ENCODE results near the gene DDX46.
"Not testable (repeated sequence)": the region's sequence is repeated elsewhere in the genome, so short reads cannot be mapped to it uniquely, and the experiment has no call there.

DDX46 gene

DNA sequence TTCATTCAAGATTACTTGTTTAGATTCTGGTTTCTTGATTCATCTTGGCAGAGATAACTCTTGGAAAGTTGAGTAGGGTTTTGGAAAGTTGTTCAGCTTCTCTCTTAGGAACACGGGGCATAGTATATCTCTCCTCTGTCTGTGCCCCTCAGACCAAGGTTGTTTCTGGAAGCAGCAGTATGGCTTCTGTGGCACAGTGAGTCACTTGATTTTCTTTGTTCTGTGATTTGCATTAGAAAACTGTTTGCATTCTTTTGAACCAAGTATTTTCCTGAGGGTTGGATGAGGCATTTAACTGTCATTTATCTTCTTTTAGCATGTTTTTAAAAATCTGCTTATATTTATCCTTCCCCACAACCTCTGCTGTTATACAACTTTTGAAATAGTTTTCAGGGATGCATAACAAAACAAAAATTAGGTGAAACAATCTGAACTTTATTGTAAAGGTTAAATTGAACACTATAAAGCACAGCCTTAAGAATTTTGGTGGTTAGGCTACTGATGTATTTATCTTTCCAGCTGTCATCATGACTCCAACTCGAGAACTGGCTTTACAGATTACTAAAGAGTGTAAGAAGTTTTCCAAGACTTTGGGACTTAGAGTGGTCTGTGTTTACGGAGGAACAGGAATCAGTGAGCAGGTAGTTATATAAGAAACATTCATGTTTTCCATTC is 26.5 kb downstream of the DDX46 start:
- DNase-seq: no peak

DNA sequence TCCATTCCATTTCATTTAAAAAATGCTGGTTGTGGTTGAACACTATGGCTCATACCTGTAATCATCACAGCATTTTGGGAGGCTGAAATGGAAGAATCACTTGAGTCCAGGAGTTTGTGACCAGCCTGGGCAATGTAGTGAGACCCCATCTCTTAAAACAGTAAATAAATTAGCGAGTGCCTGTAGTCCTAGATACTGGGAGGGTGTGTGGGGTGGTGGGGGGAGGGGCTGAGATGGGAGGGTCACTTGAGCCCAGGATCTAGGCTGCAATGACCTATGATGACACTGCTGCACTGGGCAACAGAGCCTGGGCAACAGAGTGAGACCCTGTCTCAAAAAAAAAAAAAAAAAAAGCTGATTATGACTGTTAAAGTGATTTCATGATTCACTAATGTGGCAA is 29.1 kb downstream of the DDX46 start:
- DNase-seq: no peak

DNA sequence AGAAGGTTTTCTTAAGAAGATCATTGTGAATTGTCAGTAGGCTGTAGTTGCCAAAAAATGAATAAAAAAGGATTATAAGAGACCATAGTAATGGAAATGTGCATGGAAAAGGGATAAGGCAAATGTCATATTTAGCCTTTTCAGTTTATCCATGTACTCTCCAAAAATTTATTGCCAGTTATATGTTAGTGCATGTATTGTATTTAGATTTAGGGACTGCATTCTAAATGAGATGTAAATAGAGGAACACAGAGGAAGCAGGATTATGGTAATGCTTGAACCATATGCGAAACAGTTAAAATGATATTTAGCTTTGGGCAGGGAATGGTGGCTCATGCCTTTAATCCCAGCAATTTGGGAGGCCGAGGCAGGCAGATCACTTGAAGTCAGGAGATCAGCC is 33.0 kb downstream of the DDX46 start:
- DNase-seq: no peak

DNA sequence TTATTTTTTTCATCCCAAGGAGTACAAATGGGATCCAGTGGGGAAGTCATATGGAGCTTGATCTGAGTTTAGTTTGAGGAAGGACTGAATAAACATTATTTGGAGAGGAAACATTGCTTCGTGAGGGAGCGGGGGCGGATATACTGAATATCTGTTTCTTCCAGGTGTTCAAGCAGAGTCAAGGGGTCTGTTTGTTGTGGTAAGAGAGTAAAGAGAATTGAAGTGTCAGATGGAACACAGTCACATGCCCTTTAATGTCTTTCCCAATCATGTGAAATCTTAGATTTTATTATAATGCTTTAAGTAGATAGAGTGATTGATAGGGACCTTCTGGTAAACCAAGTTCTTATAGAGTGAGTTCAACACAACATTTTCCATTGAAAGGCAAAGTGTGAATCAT is 33.7 kb downstream of the DDX46 start:
- DNase-seq: no peak

DNA sequence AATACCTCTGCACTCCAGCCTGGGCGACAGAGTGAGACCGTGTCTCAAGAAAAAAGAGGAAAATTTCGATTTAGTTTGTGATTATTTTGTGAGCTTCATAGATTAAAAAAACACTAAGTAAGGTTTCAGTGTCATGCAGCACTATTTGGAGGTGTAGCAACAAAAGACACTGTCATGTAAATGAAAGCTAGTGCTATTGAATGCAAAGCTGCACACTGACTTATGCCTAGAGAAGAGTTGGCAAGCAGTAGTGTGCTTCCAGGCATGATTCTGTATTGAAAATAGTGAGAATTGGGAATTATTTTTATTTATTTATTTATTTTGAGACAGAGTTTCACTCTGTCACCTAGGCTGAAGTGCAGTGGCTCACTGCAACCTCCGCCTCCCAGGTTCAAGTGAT is 34.5 kb downstream of the DDX46 start:
- no peak for DNase-seq

DNA sequence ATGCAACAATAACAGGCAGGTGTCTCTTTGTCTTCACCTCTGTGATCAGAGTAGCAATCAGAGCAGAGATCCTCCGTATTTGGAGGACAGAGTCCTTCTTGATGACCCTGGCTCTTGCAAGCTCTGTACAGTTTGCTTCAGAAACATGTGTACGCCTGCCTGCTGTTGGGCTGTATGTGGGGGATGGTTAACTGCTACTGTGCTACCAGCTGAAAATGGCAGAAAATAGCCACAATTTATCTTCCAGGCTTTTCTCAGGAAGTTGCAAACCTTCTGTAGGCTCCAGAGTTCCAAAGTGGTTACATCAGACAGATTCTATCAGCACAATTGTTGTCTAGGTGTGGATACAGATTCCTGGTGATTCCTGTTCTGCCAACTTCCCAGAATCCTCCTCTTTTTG is 35.5 kb downstream of the DDX46 start:
- no peak for DNase-seq

DNA sequence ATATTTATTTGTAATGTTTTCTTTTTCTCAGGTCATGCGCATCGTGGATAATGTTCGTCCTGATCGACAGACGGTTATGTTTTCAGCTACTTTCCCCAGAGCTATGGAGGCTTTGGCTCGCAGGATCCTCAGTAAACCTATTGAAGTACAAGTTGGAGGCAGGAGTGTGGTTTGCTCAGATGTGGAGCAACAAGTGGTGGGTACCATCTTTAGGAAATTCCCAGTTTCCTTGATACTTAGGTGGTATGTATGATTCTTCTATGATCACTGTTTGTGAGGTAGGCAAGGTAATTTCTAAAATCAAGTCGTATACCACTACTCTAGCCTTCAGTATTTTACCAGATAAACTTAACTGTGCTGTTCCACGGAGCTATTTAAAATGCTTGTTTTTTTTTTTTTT is 36.2 kb downstream of the DDX46 start:
- DNase-seq: no peak

DNA sequence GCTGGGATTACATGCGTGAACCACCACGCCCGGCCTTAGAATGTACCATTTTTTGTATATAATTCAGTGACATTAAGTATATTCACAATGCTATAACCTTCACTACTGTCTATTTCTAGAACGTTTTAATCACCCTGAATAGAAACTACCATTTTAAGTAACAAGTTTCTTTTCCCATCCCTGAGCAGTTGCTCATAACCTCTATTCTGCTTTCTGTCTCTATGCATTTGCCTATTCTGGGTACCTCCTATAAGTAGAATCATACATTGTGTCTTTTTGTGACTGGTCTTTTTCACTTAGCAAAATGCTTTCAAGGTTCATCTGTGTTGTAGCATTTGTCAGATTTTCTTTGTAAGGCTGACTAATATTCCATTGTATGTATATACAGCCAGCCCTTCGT is 39.9 kb downstream of the DDX46 start:
- DNase-seq: no peak

DNA sequence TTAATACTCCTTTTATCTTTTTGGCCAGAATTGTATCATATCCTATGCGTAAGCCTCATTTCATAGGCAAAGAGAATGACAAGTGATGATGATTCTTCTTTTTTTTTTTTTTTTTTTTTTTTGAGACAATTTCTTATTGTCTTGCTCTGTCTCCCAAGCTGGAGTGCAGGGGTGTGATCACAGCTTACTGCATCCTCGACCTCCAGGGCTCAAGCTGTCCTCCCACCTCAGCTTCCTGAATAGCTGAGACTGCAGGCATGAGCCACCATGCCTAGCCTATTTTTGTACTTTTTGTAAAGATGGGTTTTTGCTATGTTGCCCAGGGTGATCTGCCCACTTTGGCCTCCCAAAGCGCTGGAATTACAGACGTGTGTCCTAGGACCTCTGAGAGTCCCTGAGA is 45.2 kb downstream of the DDX46 start:
- DNase-seq: no peak

DNA sequence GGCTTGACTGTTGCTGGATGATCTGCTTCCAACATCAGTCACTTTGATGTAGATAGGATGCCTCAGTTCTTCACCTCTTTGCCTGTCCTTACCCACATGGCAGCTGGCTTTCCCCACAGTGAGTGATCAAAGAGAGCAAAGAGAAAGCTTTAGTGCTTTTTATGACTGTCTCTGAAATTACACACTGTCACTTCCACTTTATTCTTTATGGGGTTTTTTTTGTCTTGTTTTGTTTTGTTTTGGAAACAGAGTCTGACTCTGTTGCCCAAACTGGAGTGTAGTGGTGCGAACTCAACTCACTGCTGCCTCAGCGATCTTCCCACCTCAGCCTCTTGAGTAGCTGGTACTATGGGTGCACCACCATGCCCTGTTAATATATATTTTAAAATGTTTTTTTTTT is 54.8 kb downstream of the DDX46 start:
- DNase-seq: no peak

DNA sequence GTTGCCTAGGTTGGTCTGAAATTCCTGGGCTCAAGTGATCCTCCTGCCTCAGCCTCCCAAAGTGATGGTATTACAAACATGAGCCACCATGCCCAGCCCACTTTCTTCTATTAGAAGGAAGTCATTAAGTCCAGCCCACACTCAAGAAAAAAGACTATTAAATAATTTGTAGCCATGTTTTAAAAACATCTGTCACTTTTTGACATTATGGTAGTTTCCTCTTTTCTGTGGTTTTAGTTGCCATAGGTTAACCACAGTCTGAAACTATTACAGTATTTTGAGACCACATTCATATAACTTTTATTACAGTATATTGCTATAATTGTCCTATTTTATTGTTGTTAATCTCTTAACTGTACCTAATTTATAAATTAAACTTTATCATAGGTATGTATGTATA is 55.2 kb downstream of the DDX46 start:
- no peak for DNase-seq

DNA sequence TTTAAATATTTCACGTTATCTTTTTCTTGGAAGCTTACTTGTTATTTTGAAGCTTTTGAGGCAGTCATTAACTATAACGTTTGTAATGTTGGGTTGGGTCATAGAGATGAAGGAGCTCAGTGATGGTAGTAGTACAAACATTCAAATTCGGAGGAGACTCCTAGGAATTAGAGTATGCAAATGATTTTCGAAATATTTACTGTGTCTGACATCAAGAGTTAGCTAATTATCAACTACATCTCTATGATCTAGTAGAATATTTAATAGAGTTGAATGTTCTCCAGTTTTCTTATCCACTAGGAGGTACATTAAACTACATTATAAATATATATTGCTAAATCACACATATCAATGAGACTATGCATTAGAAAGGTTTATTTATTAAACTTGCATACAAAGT is 58.4 kb downstream of the DDX46 start:
- no peak for DNase-seq

DNA sequence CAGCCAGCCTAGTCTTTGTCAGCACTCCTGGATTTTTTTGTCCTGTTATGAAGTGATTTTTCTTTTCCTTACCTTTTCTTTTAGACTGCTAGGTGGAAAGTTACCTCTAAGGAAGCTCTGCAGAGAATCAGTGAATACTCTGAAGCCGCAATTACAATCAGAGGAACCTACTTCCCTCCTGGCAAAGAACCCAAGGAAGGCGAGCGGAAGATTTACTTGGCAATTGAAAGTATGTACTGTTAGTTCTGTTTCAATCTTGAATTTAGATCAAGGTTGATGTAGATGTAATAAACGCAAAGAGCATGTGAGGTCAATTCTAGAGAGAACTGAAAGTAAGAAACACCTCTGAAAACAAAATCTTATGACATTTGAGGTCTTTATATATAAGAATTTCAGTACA is 60.2 kb downstream of the DDX46 start:
- DNase-seq: no peak

DNA sequence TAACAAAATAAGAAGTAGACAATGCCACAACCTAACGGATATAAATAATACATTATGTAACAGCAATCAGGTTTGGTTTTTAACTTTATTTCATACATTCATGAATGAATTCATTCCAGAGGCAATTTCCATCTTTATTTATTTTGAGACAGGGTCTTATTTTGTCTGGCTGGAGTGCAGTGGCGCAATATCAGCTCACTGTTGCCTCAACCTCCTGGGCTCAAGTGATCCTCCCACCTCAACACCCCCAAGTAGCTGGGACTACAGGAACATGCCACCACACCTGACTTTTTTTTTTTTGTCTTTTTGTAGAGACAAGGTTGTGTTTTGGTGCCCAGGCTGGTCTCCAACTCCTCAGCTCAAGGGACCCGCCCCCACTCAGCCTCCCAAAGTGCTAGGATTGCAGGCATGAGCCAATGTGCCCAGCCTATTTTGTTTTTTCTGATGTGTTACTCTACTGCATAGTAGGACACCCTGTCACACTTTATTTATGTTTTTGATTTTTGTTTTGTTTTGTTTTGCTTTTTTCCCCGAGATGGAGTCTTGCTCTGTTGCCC is 60.9 kb downstream of the DDX46 start:
- no peak for DNase-seq

DNA sequence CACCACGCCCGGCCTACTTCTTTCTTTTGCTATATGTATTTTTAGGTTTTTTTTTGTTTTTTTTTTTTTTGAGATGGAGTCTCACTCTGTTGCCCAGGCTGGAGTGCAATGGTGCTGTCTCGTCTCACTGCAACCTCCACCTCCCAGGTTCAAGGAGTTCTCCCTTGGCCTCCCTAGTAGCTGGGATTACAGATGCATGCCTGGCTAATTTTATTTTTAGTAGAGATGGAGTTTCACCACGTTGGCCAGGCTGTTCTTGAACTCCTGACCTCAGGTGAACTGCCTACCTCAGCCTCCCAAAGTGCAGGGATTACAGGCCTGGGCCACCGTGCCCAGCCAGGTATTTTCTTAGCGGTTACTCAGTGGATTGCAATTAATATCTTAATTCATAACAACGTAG is 63.3 kb downstream of the DDX46 start:
- no peak for DNase-seq

DNA sequence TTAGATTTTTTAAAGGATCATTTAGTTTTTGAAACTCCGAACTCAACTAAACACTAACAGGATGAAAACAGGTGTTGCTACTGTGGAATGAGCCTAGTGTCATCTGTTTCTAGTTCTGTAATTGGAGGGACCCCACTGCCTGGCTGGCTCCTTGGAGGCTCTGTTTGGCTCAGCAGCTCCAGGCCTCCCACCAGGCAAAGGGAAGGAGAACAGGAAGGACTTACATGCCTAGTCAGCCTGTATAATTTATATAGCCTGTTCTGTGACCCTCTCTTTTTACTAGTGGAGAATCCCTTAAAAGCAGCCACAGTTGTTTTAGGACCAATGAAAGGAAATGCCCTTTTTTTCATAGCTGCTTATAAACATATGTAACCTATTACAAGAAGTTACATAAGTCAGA is 66.1 kb downstream of the DDX46 start:
- DNase-seq: no peak

DNA sequence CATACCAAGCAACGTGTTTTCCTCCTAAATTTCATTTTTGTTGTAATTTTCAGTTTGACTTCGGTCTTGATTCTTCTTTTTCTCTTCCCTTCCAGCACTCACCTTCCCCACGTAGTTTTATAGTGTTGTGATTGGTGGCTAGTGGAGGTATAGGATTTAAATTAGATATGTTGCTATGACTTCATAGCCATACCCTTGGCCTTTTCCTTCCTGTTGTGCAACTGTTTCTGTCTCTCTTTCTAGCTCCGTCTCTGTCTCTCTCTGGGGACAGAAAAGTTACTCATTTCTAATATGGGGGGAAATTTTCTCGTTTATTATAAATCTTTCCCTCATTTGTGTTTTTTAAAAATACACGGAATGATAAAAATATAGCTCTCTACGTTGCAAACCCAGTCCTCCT is 66.6 kb downstream of the DDX46 start:
- DNase-seq: no peak

DNA sequence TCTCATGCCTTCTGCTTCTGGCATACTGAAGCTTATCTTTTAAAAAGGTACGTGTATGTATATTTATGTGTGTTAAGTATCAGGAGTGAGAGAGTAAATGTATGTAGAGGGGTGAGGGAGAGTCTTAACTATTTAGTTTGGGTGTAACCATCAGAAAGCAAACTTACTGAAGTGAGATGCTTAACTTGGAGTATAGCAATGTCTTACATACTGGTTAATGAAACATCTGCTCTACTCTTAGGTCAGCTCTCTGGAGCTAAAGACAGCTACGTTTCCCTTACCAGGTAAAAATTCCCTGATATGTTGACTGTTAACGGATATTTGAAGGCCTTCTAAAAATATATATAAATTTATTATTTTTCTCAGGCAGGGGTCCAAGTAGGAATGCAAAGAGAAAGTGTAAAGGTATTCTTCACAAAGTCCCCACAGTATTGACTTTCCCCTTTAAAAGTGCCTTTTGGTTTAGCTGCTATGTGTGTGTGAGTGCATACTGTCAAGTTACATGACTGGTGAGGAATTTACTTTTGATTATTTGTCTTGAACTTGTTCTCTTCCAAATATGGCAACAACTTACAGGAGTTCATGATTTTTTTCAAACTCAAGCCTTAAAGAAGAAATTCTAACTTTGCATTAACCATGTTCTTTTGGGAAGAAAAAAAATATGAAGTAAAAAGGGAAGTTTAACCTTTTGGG is 74.9 kb downstream of the DDX46 start:
- no peak for DNase-seq

DNA sequence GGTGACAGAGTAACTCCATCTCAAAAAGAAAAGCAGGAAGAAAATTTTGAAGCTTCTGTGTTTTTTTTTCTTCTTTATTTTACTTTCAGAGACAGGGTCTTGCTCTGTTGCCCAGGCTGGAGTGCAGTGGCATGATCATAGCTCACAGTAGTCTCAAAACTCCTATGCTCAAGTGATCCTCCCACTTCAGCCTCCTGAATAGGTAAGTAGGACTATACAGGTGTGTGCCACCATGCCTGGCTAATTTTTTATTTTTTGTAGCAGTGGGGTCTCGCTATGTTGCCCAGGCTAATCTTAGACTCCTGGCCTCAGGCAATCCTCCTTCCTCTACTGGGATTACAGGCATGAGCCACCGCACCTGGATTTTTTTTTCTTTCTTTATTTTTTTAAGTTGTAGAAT is 77.0 kb downstream of the DDX46 start:
- DNase-seq: no peak

DNA sequence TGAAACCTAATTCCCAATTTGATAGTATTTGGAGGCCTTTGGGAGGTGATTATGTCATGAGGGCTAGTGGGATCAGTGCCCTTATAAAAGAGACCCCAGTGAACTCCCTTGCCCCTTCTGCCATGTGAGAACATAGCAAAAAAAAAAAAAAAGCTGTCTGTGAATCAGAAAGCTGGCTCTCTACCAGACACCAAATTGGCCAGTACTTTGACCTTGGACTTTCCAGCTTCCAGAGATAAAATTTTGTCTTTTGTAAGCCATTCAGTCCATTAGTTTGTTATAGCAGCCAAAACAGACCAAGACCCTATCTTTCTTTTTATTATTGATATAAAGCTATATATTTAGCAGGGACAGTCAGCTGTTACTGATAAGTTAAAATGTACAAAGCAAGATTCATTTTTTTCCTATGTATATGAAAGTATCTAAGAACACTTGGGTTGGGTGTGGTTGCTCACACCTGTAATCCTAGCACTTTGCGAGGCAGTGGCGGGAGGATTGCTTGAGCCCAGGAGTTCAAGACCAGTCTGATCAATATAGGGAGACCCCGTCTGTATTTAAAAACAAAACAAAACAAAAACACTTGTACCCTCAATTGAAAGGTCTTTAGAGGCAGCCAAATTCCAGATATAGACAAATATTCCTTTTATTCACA is 79.1 kb downstream of the DDX46 start:
- DNase-seq: no peak

DNA sequence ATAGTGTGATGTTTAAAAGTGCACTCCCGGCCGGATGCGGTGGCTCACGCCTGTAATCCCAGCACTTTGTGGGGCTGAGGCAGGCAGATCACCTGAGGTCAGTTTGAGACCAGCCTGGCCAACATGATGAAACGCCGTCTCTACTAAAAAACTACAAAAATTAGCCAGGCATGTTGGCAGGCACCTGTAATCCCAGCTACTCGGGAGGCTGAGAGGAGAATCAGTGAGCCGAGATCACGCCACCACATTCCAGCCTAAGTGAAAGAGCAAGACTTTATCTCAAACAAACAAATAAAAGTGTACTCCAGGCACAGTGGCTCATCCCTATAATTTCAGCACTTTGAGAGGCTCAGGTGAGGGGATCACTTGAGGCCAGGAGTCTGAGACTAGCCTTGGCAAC is 79.8 kb downstream of the DDX46 start:
- DNase-seq: not testable (repeated sequence)

DNA sequence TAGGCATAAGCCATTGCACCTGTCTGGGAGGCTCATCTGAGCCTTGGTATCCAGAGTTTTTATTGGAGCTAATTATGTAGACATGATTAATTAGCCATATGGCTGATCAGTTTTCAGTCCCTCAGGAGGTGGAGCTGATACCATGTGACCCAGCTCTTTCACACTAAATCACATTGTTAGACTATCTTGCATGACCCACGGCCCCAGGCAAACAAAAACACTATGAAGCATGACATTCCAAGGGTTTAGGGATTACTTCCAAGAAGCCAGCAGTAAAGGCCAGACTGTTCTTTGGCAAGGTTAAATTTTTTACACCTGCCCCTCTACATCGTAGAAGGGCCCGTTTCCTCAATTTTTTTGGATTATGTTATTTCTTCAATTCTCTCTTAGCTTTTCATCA is 82.2 kb downstream of the DDX46 start:
- DNase-seq: no peak

DNA sequence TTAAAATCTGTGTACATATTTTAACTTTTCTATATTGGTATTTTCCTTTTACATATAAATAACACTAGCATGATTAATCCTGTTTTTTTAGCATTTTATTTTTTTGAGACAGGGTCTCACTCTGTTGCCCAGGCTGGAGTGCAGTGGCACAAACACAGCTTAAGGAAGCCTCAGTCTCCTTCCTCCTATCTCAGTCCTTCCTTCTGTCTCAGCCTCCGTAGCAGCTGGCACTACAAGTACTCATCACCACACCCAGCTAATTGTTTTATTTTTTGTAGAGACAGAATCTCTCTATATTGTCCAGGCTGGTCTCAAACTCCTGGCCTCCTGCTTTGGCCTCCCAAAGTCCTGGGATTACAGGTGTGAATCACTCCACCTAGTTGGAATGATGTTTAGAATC is 85.7 kb downstream of the DDX46 start:
- no peak for DNase-seq

DNA sequence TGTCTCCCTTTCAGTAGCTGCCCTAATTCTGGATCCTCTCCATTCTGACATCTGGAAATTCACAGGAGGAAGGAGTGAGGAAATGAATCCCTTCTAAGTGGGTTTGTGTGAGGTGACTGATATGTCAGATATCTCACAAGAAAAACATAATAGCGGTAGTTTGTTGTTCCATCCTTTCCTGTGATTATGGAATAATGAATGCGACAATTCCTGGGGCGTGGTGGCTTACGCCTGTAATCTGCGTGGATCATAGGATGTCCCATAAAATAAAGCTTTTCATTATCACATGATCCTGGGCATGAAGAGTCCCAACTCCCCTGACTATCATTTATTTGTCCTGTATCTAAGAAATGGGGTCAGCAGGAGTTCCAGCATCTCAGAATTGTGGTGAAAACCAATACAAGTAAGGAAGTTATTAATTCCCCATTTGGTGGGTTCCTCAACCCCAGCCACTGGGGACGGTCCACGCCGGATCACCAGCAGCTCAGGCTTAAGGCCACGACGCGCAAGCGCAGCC is 86.8 kb downstream of the DDX46 start:
- DNase-seq: no peak
